BLaER1 (cell line): Measurements from ENCODE around the gene GPN1.
A peak's percentile ranks its signal among the peaks of the same experiment; 100 is the strongest.

Source experiments
- H3K27ac ChIP-seq: shearing (Covaris generic); formaldehyde crosslinking; 2 replicates; pipeline ENCODE4 v1.8.1; 2022
- H3K27me3 ChIP-seq: shearing (Covaris generic); formaldehyde crosslinking; 2 replicates; pipeline ENCODE4 v1.8.1; 2022
- H3K36me3 ChIP-seq: shearing (Covaris generic); formaldehyde crosslinking; 2 replicates; pipeline ENCODE4 v1.8.1; 2022
- H3K4me1 ChIP-seq: shearing (Covaris generic); formaldehyde crosslinking; 2 replicates; pipeline ENCODE4 v1.8.1; 2022
- H3K4me2 ChIP-seq: shearing (Covaris generic); formaldehyde crosslinking; 2 replicates; pipeline ENCODE4 v1.8.1; 2022
- H3K4me3 ChIP-seq: shearing (Covaris generic); formaldehyde crosslinking; 2 replicates; pipeline ENCODE4 v1.8.1; 2022
- H3K9ac ChIP-seq: shearing (Covaris generic); formaldehyde crosslinking; 2 replicates; pipeline ENCODE4 v1.8.1; 2022
- H3K9me3 ChIP-seq: shearing (Covaris generic); formaldehyde crosslinking; 2 replicates; pipeline ENCODE4 v1.8.1; 2022
- H4K20me1 ChIP-seq: shearing (Covaris generic); formaldehyde crosslinking; 2 replicates; pipeline ENCODE4 v1.8.1; 2022
- Cebpa-rat ChIP-seq: shearing (Covaris generic); IDR thresholded peaks from 2 replicates; pipeline ENCODE4 v1.8.1; 2022

GPN1 gene

GRCh38 chr2:27647737-27648136 is 18.9 kb downstream of the GPN1 start:
- Histone ChIP-seq H3K27ac (no peak overlapping the region), H3K36me3 (peaks cover 93% of the 10 kb centered on the region), H3K9me3 (no peaks in the 10 kb centered on the region), H3K4me2 (no peak overlapping the region), H3K4me1 (no peaks in the 10 kb centered on the region), H3K9ac (no peak overlapping the region), H3K4me3 (no peak overlapping the region), H3K27me3 (no peaks in the 10 kb centered on the region), H4K20me1 (no peaks in the 10 kb centered on the region)
- no peak for TF ChIP-seq Cebpa-rat

GRCh38 chr2:27651056-27651455 is 22.2 kb downstream of the GPN1 start:
- Histone ChIP-seq H3K9ac (no peak overlapping the region), H3K27me3 (no peaks in the 10 kb centered on the region), H3K4me3 (no peak overlapping the region), H4K20me1 (0 out of 2 replicates have a peak, but pooled peaks cover 4% of the 10 kb centered on the region), H3K27ac (no peak overlapping the region), H3K4me2 (no peak overlapping the region), H3K4me1 (no peaks in the 10 kb centered on the region), H3K36me3 (peaks cover 100% of the 10 kb centered on the region), H3K9me3 (no peaks in the 10 kb centered on the region)
- no peak for TF ChIP-seq Cebpa-rat

- no peaks in the 10 kb centered on the region for H3K27me3 ChIP-seq
- no peak overlapping the region for H3K4me3 ChIP-seq
- peaks cover 8% of the 10 kb centered on the region; the same call in 1 of the 2 replicates for H4K20me1 ChIP-seq
- no peaks in the 10 kb centered on the region for H3K9me3 ChIP-seq
- no peak for TF ChIP-seq Cebpa-rat
- no peak overlapping the region for H3K4me2 ChIP-seq
- no peak overlapping the region for H3K9ac ChIP-seq
- no peak overlapping the region for H3K27ac ChIP-seq
- H3K36me3 ChIP-seq, result peaks cover 100% of the 10 kb centered on the region
- no peaks in the 10 kb centered on the region for H3K4me1 ChIP-seq
Observed at GRCh38 chr2:27652341-27652740, 23.5 kb downstream of the GPN1 start.

GRCh38 chr2:27652790-27653189 is 23.9 kb downstream of the GPN1 start:
- no peak overlapping the region for H3K27ac ChIP-seq
- peaks cover 100% of the 10 kb centered on the region for H3K36me3 ChIP-seq
- no peak overlapping the region for H3K4me2 ChIP-seq
- H3K9me3 ChIP-seq, result no peaks in the 10 kb centered on the region
- no peaks in the 10 kb centered on the region for H3K27me3 ChIP-seq
- no peaks in the 10 kb centered on the region for H3K4me1 ChIP-seq
- H3K9ac ChIP-seq, result no peak overlapping the region
- no peak overlapping the region for H3K4me3 ChIP-seq
- H4K20me1 ChIP-seq, result peaks cover 9% of the 10 kb centered on the region; the same call in 1 of the 2 replicates
- TF ChIP-seq Cebpa-rat, result no peak

- Histone ChIP-seq H3K4me3 (no peak overlapping the region), H3K27ac (no peak overlapping the region), H3K9ac (no peak overlapping the region), H3K27me3 (no peaks in the 10 kb centered on the region), H3K9me3 (no peaks in the 10 kb centered on the region), H3K4me2 (no peak overlapping the region), H4K20me1 (peaks cover 9% of the 10 kb centered on the region; the same call in 1 of the 2 replicates), H3K36me3 (peaks cover 98% of the 10 kb centered on the region), H3K4me1 (no peaks in the 10 kb centered on the region)
- TF ChIP-seq Cebpa-rat, result no peak
Observed at GRCh38 chr2:27653397-27653796, 24.5 kb downstream of the GPN1 start.

GRCh38 chr2:27655155-27655951 is 26.5 kb downstream of the GPN1 start:
- H3K4me3 ChIP-seq, result no peak overlapping the region
- TF ChIP-seq Cebpa-rat, result no peak
- H3K36me3 ChIP-seq, result peaks cover 96% of the 10 kb centered on the region
- H3K4me2 ChIP-seq, result no peak overlapping the region
- H3K9ac ChIP-seq, result no peak overlapping the region
- H3K27me3 ChIP-seq, result no peaks in the 10 kb centered on the region
- peaks cover 9% of the 10 kb centered on the region; the same call in 1 of the 2 replicates for H4K20me1 ChIP-seq
- no peaks in the 10 kb centered on the region for H3K4me1 ChIP-seq
- no peaks in the 10 kb centered on the region for H3K9me3 ChIP-seq
- no peak overlapping the region for H3K27ac ChIP-seq

GRCh38 chr2:27661371-27661770 is 32.5 kb downstream of the GPN1 start:
- no peak overlapping the region for H3K4me2 ChIP-seq
- H3K4me3 ChIP-seq, result no peak overlapping the region
- peaks cover 30% of the 10 kb centered on the region for H3K4me1 ChIP-seq
- H3K36me3 ChIP-seq, result peaks cover 53% of the 10 kb centered on the region
- no peaks in the 10 kb centered on the region for H3K9me3 ChIP-seq
- TF ChIP-seq Cebpa-rat, result no peak
- H3K9ac ChIP-seq, result no peak overlapping the region
- H4K20me1 ChIP-seq, result peaks cover 5% of the 10 kb centered on the region; the same call in 1 of the 2 replicates
- no peak overlapping the region for H3K27ac ChIP-seq
- H3K27me3 ChIP-seq, result no peaks in the 10 kb centered on the region

- no peaks in the 10 kb centered on the region for H4K20me1 ChIP-seq
- peak within 1 kb of the TSS; percentile 97 for H3K4me2 ChIP-seq
- H3K9me3 ChIP-seq, result no peaks in the 10 kb centered on the region
- H3K36me3 ChIP-seq, result peaks cover 49% of the 10 kb centered on the region
- H3K4me3 ChIP-seq, result peak within 1 kb of the TSS; percentile 90
- peak within 1 kb of the TSS; percentile 95 for H3K27ac ChIP-seq
- no peaks in the 10 kb centered on the region for H3K27me3 ChIP-seq
- no peak for TF ChIP-seq Cebpa-rat
- peak within 1 kb of the TSS; percentile 95 for H3K9ac ChIP-seq
- peaks cover 30% of the 10 kb centered on the region for H3K4me1 ChIP-seq
Observed at GRCh38 chr2:27663285-27664153, 34.7 kb downstream of the GPN1 start, which contains the start of the genes SLC4A1AP and SUPT7L. SLC4A1AP (plus strand) TSS chr2:27663889; CDS start chr2:27663915, 26 bp downstream. SUPT7L (minus strand) TSS chr2:27663614; CDS start chr2:27662192, 1,422 bp downstream.

- Histone ChIP-seq H3K36me3 (peaks cover 50% of the 10 kb centered on the region), H3K27me3 (no peaks in the 10 kb centered on the region), H4K20me1 (no peaks in the 10 kb centered on the region), H3K9me3 (no peaks in the 10 kb centered on the region), H3K4me2 (peak overlapping the region; percentile 97), H3K9ac (peak overlapping the region; percentile 95), H3K4me1 (peaks cover 30% of the 10 kb centered on the region), H3K4me3 (peak overlapping the region; percentile 90), H3K27ac (peak overlapping the region; percentile 95)
- TF ChIP-seq Cebpa-rat, result no peak
Observed at GRCh38 chr2:27664154-27664574, 35.3 kb downstream of the GPN1 start.
